SK-N-DZ (cell line): ENCODE measurements around the gene CRYL1.

Experiments
- DNase-seq: peaks from one replicate; pipeline ENCODE4 v3.0.0-alpha.2; 2015; ENCODE audit warnings: low spot score

CRYL1 gene

DNA sequence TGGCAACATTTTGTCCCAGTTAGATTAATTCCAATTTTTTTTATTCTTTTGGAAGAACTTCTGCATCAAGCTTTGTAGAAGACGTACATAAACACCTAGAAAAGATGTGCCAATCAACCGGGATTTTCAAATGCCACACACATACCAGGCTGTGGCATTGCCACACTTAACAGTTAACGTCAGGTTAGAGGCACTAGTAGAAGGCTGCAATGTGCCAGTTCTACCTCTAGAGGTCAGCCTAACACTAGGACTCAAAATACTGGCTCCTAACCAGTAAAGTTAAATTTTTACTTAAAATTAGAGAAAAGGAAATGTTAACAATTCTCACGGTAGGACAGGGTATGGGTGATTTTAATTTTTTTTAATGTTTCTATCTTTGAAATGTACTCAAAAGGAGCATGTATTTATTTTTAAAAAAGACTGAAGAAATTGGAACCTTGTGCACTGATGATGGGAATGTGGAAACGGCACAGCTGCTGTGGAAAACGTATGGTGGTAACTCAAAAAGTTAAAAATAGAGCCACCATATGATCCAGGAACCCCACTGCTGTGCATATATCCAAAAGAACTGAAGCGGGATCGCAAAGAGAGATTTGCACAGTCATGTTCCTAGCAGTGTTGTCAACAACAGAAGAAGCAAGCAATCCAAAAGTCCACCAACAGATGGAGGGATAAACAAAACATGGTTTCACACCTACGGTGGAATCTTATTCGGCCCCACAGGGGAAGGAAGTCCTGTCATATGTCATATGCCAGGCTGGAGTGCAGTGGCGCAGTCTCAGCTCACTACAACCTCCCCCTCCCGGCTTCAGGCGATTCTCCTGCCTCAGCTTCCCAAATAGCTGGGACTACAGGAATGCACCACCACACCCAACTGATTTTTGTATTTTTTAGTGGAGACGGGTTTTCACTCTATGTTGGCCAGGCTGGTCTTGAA lies 30.3 kb downstream of the CRYL1 start:
- peak; percentile 45 for DNase-seq

DNA sequence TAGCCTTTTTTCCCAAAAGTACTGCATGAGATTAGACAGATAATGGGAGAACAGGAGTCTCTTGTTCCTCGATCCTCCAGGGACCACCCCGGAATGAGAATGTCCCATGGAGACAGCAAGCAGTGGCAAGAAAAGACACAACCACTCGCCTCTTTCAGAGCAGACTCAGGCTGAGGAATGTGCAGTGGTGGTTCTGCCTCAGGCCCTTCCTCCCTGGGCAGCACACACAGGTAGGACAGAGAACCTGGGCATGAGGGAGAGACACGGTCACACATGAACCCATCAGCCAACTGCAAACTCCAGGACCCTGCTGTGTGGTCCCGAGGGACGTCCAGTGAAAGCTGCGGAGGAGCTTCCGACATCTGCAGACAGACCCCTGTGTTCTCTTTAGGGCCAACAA lies 31.0 kb downstream of the CRYL1 start:
- DNase-seq = no peak

DNA sequence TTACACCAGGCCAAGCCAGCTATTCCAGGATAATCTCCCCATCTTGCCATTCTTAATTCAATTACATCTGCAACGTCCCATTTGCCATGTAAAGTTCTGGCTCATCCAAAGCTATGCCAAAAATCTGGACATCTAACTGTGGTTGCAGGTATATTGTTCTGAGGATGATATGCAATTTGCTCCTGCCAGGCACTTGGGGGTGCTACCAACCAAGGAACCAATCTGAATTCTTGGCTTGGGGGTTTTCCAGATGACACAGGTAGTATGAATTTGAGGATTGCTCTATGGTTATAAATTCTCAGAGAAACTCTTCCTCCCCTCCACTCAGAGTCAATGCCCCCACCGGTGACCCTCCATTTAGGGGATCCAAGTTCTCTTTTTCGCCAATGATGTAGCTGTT lies 33.0 kb downstream of the CRYL1 start:
- DNase-seq = peak; percentile 32

DNA sequence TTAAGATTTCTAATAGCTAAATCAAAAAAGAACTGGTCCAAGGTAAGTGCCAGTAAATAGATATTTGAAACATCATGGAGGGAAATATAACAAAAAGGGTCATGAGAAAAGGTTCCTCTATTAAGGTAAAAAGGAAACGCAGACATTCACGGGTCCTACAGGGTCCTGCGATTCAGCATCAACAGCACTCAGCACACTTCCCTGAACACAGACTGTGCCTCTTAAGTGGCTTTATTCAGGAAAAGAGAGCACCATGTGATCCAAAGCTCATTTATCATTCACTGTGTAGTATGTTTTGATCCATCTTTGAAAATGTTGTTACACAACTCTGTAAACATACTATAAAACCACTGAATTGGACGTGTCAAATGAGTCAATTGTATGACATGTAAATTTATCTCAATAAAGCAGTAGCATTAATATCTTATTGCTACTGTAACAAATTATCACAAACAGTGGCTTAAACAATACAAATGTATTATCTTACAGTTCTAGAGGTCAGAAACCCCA lies 33.7 kb downstream of the CRYL1 start:
- DNase-seq = no peak

DNA sequence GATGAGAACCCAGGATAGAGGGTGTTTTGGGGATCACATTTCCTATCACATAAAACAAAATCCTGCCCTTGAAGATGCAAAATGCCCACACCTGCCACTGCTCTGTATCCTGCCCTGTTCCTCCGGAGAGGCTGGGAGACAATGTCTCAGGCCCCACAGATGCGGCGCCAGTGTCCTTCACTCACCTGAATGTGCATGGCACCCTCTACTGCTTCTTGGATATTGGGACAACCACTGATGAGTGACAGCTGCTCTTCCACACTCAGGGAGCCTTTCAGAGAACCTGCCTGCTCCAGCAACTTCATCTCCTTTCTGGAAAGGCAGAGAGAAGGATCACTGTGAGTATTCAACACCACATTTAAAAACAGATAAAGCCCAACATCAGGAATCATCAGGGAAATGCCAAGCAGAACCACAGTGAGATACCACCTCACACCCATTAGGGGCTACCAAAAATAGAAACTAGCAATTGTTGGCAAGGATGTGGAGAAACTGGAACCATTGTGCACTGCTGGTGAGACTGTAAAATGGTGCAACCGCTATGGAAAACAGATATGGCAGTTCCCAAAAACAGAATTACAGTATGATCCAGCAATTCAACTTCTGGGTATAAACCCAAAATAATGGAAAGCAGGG lies 36.4 kb downstream of the CRYL1 start:
- DNase-seq = no peak

DNA sequence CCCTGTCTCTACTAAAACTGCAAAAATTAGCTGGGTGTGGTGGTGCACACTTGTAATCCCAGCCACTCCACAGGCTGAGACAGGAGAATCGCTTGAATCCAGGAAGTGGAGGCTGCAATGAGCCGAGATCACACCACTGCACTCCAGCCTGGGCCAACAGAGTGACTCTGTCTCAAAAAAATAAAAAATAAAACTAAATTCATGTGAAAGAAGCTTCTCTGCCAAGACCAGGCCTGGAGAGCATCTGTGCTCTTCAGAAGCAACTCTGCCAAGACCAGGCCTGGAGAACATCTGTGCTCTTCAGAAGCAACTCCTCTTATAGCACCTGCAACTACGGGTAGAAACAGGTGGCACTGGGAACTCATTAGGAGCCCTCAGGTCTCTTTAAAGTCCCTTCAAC lies 37.7 kb downstream of the CRYL1 start:
- no peak for DNase-seq

DNA sequence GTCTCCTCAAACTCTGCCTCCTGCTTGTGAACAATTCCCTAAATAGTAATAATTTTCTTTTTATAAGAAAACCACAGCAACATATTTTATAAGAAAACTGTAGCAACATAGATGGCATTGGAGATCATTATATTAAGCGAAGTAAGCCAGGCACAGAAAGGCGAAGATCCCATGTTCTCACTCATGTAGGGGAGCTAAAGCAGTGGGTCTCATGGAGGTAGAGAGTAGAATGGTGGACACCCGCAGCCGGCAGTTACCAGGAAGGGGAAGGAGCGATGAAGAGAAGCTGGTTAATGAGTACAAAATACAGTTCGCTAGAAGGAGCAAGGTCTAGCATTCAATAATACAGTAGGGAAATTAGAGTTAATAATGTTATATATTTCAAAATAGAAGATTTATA lies 42.9 kb downstream of the CRYL1 start:
- DNase-seq = no peak

DNA sequence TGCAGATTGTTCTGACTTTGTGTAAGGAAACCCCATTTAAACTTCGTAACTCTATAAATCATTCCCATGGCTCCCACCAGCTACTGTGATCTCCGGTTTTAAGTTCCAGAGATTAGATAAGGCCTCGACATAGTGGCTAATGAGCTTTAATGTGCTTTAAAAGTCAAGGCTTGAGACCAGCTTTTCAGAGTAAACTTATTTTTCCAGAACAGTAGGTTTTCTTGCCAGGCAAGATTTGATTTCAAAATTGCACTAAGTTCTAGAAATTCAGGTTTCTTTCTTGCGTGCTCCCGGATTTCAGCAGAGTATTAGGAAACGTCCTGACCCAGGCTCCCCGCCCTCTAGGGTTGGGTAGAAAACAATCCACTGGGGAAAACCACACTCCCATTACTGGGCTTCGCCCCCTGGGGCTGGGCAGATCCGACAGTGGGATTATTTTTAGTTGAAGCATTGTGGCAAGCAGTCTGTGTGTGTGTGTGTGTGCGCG lies 43.3 kb downstream of the CRYL1 start:
- DNase-seq = no peak

DNA sequence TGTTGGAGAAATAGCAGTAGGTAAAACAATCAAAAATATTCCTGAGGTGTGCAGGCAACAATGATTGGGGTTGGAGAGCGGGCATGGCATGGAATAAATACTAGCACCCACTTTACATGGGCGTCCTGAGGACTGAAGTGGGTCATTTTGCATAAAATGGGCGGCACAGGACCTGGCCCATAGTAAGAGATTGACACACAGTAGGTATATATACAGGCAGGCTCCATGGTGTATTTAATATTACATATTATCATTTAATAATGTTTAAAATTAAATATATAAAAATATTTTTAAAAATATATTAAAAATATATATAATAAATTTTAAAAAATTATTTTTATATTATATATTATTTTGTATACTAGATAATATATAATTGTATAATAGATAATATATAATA lies 48.3 kb downstream of the CRYL1 start:
- DNase-seq = no peak

DNA sequence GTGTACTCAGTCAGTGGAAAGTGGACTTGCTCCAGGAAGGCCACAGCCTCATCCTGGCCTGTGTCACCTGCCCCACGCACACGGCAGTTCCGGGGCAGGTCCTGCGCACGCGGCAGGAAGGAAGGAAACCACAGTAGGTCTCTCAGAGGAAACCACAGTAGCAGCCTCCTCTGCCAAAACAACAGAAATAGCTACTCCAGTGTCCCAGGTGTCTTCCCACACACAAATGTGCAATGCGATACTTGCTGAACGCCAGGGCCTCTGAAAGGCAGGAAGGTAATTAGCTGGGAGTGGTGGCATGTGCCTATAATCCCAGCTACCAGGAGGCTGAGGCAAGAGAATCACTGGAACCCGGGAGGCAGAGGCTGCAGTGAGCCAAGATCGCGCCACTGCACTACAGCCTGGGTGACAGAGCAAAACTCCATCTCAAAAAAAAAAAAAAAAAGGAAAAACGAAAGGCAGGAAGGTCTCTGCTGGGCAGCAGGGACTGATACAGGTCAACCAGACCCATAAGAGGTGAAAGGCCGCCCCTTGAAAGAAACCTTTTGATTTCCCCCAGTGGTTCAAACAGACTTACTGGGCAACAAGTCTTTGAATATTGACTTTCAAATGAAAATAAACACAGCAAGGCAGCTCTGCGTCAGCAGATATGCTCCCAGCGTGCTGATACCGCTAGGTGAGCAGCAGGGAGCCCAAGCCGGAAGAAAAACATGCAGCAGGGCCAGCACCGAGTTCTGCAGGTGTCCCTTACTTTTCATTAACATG lies 49.5 kb downstream of the CRYL1 start:
- DNase-seq = no peak

DNA sequence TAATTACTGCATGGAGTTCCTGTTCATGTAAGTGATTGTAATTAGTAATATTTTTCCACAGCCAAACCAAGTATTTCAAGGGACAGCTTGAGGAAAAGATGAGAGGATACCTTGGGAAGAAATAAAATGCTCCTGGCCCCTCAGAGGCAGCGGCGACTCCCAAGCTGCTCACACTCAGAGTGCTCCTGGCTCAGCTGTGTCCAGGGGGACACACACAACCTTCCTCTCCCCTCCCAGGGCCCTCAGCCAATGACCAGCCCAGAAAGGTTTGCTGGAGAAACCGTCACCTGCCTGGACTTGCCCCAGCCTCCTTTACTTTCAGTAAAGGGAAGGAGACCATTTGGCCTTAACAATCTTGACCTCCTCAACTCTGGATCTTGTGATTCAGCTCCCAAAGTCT lies 51.1 kb downstream of the CRYL1 start:
- no peak for DNase-seq

DNA sequence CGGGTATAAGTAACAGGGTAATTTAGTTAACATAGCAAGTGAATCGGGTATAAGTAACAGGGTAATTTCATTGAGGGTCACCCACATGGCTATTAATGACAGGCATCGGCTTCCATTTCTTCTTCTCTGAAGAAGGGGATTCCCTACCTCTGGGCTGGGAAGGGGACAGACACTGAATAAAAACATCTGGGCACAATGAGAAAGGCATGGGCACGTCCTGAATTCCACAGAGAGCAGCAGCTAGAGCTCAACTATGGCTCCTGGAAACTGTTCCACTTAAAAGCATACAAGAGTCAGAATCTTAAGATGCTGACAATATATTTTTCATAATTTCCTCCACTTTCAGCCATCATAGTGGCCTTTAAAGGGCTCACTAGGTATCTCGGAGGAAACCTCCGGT lies 51.8 kb downstream of the CRYL1 start:
- no peak for DNase-seq

DNA sequence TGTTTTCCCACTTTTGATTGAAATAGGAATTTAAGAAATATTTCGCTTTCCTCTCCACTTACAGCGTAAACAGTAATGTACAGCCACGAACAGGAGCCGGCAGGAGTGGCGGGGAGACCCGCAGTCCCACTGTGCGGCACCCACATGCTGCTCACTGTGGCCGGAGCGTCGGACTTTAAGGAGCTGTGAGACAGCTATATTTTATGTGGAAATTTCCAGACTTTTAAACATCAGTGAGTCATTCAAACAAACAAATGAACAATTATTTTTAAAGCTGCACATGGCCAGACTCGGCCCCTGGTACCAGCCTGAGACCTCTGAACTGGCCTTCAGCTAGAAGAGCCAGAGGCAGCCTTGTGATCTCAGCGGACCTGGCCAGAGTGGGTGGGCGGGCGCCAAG lies 52.5 kb downstream of the CRYL1 start:
- DNase-seq = no peak

DNA sequence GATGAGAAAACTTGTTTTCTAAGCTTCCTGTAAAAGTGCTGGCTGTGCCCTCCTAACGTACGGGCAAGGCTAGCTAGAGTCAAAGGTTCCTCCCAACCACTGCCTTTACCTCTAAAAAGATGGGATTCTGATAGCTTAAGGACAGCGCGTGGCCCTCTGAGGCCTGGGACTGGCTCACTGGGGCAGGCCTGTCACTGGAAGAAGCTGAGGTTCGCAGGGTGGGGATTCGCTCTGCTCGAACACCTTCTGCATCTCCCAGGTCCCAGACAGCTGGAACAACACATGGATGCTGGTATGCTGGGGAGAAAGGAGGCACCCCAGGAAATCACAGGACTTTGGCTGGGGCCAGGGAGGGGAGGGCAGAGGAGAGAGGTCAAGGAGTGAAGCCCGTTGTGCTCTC lies 53.1 kb downstream of the CRYL1 start:
- DNase-seq = no peak

DNA sequence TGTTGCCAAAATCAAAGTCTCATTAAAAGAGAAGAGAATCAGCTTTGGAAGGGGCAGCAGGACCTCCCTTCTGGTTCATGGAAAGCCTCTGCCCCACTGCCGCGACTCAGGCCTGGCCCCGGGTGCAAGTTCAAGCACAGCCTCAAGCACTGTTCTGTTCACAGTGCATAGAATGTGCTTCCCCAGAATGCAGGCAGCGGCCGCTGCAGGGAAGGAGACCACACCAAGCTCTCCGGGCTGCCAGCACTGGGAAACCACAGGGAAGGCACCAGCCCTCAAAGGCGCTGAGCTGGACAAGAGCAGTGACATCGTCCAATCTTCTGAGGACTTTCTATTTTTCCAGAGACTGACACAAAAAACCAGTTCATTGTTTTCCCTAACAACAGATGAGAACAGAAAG lies 55.5 kb downstream of the CRYL1 start:
- no peak for DNase-seq

DNA sequence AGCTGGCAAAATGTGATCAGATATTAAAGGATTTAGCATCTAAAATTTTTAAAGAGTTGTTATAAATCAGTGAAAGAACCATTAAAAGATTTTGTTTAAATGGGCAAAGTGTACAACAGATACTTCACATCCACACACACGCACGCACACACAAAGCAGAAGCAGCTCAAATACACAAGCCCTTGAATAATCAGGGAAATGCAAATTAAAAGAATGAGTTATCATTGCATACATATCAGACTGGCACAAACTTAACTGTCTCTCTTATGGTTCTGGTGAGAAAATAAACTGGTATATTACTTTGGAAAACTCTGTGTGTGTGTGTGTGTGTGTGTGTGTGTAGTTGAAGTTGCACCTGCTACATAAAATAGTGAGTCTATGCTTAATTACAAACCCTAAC lies 59.3 kb downstream of the CRYL1 start:
- DNase-seq = no peak

DNA sequence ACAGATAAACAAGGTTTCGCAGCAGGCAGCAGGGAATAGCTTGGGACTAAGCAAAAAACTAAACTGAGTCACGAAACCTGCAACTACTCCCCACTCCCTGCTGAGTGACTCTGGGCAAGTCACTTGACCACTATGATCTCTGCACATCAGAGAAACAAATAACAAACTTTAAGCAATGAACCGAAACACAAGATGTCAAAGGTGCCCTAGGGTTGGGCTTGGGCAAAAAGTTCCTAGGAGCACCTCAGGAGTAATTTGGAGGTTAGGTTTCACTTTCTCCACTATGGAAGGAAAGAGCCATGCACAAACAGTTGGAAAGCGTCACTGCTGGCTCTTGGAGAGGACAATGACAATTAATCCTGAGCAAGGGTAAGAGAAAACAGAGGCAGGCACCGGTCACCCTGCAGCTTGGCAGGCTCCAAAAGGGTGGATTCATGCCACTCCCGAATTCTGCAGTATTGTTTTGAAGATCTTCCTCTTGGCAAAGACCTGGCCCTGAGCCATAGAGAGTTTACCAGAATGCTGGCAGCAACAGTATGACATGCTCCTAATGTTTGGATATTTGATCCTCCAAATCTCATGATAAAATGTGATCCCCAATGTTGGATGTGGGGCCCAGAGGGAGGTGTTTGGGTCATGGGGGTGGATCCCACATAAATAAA lies 60.3 kb downstream of the CRYL1 start:
- DNase-seq = no peak

DNA sequence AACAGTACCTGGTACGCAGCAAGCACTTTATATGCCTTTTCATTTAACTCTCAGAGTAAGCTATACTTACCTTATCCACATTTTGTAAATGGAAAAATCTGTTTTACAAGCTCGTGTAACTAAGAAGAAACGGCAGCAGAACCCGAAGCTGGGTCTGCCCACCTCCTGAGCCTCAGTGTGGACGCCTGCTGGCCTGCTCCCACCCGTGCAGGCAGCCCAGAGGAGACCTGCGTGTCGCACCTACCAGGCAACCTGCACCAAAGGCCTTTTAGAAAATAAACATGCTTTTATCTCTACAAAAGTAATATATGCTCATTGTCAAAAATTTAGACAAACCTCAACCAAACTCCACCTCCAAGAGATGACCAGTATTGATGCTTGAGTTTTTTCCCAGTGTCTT lies 62.7 kb downstream of the CRYL1 start:
- DNase-seq = no peak

DNA sequence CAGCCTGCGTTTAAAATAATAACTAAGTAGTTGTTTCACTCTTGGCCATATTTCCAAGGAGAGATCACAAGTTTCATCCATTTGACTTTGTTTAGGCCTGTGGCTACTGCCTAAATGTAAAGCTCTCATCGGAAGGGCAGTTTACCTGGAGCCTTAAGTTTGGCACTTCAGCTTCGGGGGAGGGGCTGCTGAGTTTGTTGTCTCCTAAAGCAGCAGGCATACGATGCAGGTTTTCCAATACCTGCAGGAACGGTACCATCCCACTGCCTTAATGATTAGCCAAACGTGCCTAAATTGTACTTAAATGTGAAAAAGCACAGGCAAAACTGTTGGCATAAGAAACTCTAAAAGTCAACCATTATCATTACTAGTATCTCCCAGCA lies 63.1 kb downstream of the CRYL1 start:
- DNase-seq = no peak

DNA sequence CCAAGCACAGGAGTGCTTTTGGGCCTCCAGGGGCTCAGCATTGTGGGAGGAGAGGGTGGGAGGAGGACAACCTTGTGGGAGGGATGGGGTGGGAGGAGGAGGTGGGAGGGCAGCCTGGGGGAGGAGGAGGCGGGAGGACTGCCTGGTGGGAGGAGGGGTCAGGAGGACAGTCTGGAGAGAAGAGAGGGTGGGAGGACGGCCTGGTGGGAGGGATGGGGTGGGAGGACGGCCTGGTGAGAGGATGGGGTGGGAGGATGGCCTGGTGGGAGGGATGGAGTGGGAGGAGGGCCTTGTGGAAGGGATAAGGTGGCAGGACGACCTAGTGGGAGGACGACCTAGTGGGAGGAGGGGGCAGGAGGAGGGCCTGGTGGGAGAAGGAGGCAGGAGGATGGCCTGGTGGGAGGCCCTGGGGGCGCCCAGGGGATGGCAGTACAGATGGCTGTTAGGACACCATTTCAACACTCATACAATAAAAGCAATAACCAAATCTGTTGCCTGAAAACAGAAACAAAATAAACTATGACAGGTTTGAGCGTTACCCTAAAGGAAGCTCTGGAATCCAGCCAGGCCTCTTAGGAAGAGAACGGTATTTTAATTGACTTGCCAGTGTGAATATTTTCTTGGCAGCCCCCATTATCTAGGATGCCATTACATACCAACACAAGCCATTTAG lies 63.7 kb downstream of the CRYL1 start:
- no peak for DNase-seq

DNA sequence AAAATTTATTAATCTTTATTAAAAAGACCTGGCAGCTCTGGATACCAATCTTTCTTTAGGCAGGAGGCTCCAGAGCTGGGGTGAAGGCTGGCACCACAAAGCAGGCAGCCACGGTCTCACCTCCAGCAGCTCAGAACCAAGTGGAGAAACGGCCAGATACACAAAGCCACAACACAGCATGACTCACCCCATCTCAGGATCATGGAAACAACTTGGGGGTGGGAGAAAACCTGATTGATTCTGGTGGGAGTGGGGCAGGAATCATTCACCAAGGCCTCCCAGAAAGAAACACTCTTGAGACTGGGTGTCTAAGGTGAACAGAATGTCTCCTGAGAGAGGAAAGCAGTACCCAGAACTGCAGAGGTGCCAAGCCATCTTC lies 64.2 kb downstream of the CRYL1 start:
- no peak for DNase-seq
